H1 (cell line): ENCODE measurements around the gene COMMD8. TPM values are rescaled to one million over a fixed set of nuclear protein-coding genes. Genes with fewer than 3 reads are reported as not detected.

Source experiments
- polyA plus RNA-seq, 7 experiments: library from polyadenylated mRNA; depleted of rRNA in 3 of 7; stranded (reverse) in 5 of 7; unstranded in 2 of 7; fragments of >200 nt in 5 of 7; fragments of 200-250 nt in 2 of 7; gene quantifications; 1 replicate in 5 of 7; 2 replicates in 1 of 7; 4 replicates in 1 of 7; pipeline versions ENCODE4 v1.2.1 to v1.2.3, GENCODE V29; 2011 to 2013; ENCODE audit warnings: missing spikeins in 2 of 7, mixed read lengths in 2 of 7
- total RNA-seq: library from RNA; stranded (reverse); fragmentation: NEBNext Ultra II Directional; extraction: Animal tissue kit (Norgen Biotek cat#: 25700); gene quantifications from 2 replicates; pipeline ENCODE4 v1.2.1, GENCODE V29; 2021

COMMD8 gene
- total and polyA plus RNA-seq, 2 of the 8 experiments (the other 6 are each of a cell fraction or from before 2014, with no cell fraction given), result 1.6 to 7.2 TPM

Other genes with a start within 250 kb of the COMMD8 start
- 5.4 and 5.9 TPM in 2 replicates for gene ATP10D, start 21.6 kb upstream of the COMMD8 start, total RNA-seq
- 2.9 and 4.7 TPM in 2 replicates for gene ATP10D, start 21.6 kb upstream of the COMMD8 start, polyA plus RNA-seq (2011; rRNA removed)